Hepatocyte (in vitro differentiated cells): Measurements from ENCODE around the gene STRIP1. TPM values are rescaled to one million over a fixed set of nuclear protein-coding genes. Genes with fewer than 3 reads are reported as not detected.

Source experiments
- DNase-seq: peaks from one replicate; pipeline ENCODE4 v3.0.0-alpha.2; 2016; ENCODE audit warnings: low spot score
- H2AFZ ChIP-seq: fragments of 200-600 bp; sonication (generic); 2 replicates; pipeline ENCODE4 v1.6.0; 2016; ENCODE audit warnings: antibody characterized with exemption, mild to moderate bottlenecking
- H3K27ac ChIP-seq: fragments of 200-600 bp; sonication (generic); 2 replicates; pipeline ENCODE4 v1.5.1; 2016; ENCODE audit warnings: mild to moderate bottlenecking
- H3K27me3 ChIP-seq: fragments of 200-600 bp; sonication (generic); 2 replicates; pipeline ENCODE4 v1.6.1; 2016
- H3K36me3 ChIP-seq: fragments of 200-600 bp; sonication (generic); replicated peaks from 2 replicates; pipeline ENCODE4 v1.5.1; 2016; ENCODE audit warnings: low read depth; ENCODE audit not compliant: insufficient read depth
- H3K4me1 ChIP-seq: fragments of 200-600 bp; sonication (generic); 2 replicates; pipeline ENCODE4 v1.5.1; 2016; ENCODE audit warnings: mild to moderate bottlenecking, moderate library complexity; ENCODE audit not compliant: insufficient read depth
- H3K4me2 ChIP-seq: fragments of 200-600 bp; sonication (generic); 2 replicates; pipeline ENCODE4 v1.6.0; 2016
- H3K4me3 ChIP-seq: fragments of 200-600 bp; sonication (generic); 2 replicates; pipeline ENCODE4 v1.5.1; 2016; ENCODE audit warnings: mild to moderate bottlenecking
- H3K79me2 ChIP-seq: fragments of 200-600 bp; sonication (generic); 2 replicates; pipeline ENCODE4 v1.6.0; 2017; ENCODE audit warnings: mild to moderate bottlenecking
- H3K9me2 ChIP-seq: fragments of 200-600 bp; sonication (generic); replicated peaks from 2 replicates; pipeline ENCODE4 v1.6.0; 2017; ENCODE audit warnings: mild to moderate bottlenecking; ENCODE audit not compliant: insufficient read depth
- H3K9me3 ChIP-seq: fragments of 200-600 bp; sonication (generic); 2 replicates; pipeline ENCODE4 v1.5.1; 2016; ENCODE audit warnings: low read depth, mild to moderate bottlenecking
- H4K20me1 ChIP-seq: fragments of 200-600 bp; sonication (generic); 2 replicates; pipeline ENCODE4 v1.6.0; 2016; ENCODE audit warnings: mild to moderate bottlenecking; ENCODE audit not compliant: insufficient read depth, poor library complexity, severe bottlenecking
- CTCF ChIP-seq: fragments of 200-600 bp; sonication (generic); IDR thresholded peaks from 2 replicates; pipeline ENCODE4 v1.5.1; 2016; ENCODE audit warnings: antibody characterized with exemption, mild to moderate bottlenecking; ENCODE audit not compliant: poor library complexity
- EZH2 ChIP-seq: fragments of 200-600 bp; sonication (generic); IDR thresholded peaks from 2 replicates; pipeline ENCODE4 v1.6.1; 2016; ENCODE audit warnings: antibody characterized with exemption, mild to moderate bottlenecking, borderline replicate concordance
- EZH2phosphoT487 ChIP-seq: fragments of 200-600 bp; sonication (generic); IDR thresholded peaks from one replicate; pipeline ENCODE4 v1.6.1; 2018; ENCODE audit warnings: antibody characterized with exemption, mild to moderate bottlenecking, low read depth, moderate library complexity; ENCODE audit not compliant: unreplicated experiment, severe bottlenecking
- WGBS: methylation state at CpG from one replicate; pipeline ENCODE4 v1.1.6; 2016; ENCODE audit warnings: low lambda C conversion rate; ENCODE audit errors: missing lambda C conversion rate; 5-methylcytosine and 5-hydroxymethylcytosine counted together
- polyA plus RNA-seq: library from polyadenylated mRNA; unstranded; fragments of >200 nt; fragmentation: Nextera tagmentation; extraction: Ambion mirVana; gene quantifications from 2 replicates; pipeline ENCODE4 v1.2.1, GENCODE V29; 2016
- total RNA-seq: library from RNA; depleted of rRNA; stranded (reverse); fragments of >200 nt; gene quantifications from 2 replicates; pipeline ENCODE4 v1.2.3, GENCODE V29; 2014

STRIP1 gene
- total and polyA plus RNA-seq, 2 experiments from 2014 or later = 29.1 to 44.6 TPM

GRCh38 chr1:110012100-110012780, 22.2 kb upstream of the STRIP1 start:
- H3K9me2 ChIP-seq = no peaks in the 10 kb centered on the region
- H3K27me3 ChIP-seq = no peaks in the 10 kb centered on the region
- peaks cover 5% of the 10 kb centered on the region for H3K4me1 ChIP-seq
- H3K4me3 ChIP-seq = no peak overlapping the region
- TF ChIP-seq CTCF = no peak
- TF ChIP-seq EZH2phosphoT487 = no peak
- no peak for TF ChIP-seq EZH2
- H3K79me2 ChIP-seq = peaks cover 25% of the 10 kb centered on the region
- no peak overlapping the region for H3K4me2 ChIP-seq
- H2AFZ ChIP-seq = no peak overlapping the region
- WGBS = 64% methylated on average over 6 of the region's 6 CpGs
- H4K20me1 ChIP-seq = no peaks in the 10 kb centered on the region
- no peaks in the 10 kb centered on the region for H3K9me3 ChIP-seq
- peak overlapping the region; percentile 18 for H3K27ac ChIP-seq
- peak; percentile 54 for DNase-seq
- no peaks in the 10 kb centered on the region for H3K36me3 ChIP-seq

DNA sequence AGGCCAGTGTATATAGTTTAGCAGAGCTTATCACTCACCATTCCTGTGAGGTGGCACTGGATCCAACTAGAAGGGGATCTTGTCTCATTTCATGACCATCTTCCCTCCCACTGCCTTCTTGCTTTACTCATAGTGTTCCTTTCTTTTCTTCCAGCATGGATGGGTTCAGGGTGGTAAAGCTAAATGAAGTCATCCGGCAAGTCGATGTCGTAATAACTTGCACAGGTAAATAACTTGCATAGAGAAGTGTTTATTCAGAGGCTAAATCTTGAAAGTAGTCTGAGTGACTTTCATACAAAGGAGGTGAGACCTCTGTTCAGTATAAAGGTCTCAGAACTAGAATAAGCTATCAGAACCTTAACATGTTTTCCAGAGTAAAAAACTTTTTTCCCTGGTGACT, 16.6 kb upstream of the STRIP1 start:
- H3K27ac ChIP-seq = no peak overlapping the region
- 93% methylated on average over 3 of the region's 3 CpGs for WGBS
- H3K4me1 ChIP-seq = no peaks in the 10 kb centered on the region
- no peak overlapping the region for H2AFZ ChIP-seq
- H4K20me1 ChIP-seq = no peaks in the 10 kb centered on the region
- no peak for TF ChIP-seq CTCF
- TF ChIP-seq EZH2 = no peak
- TF ChIP-seq EZH2phosphoT487 = no peak
- H3K9me3 ChIP-seq = no peaks in the 10 kb centered on the region
- H3K27me3 ChIP-seq = no peaks in the 10 kb centered on the region
- H3K36me3 ChIP-seq = no peaks in the 10 kb centered on the region
- no peaks in the 10 kb centered on the region for H3K9me2 ChIP-seq
- no peak overlapping the region for H3K4me2 ChIP-seq
- no peaks in the 10 kb centered on the region for H3K79me2 ChIP-seq
- H3K4me3 ChIP-seq = no peak overlapping the region
- DNase-seq = no peak

GRCh38 chr1:110018396-110018795, 16.0 kb upstream of the STRIP1 start:
- WGBS = over 99% methylated on average over 9 of the region's 9 CpGs
- H3K36me3 ChIP-seq = no peaks in the 10 kb centered on the region
- no peaks in the 10 kb centered on the region for H3K27me3 ChIP-seq
- no peaks in the 10 kb centered on the region for H3K9me3 ChIP-seq
- H3K4me2 ChIP-seq = no peak overlapping the region
- H3K4me3 ChIP-seq = no peak overlapping the region
- no peak overlapping the region for H3K27ac ChIP-seq
- no peaks in the 10 kb centered on the region for H4K20me1 ChIP-seq
- H3K4me1 ChIP-seq = no peaks in the 10 kb centered on the region
- H2AFZ ChIP-seq = no peak overlapping the region
- H3K9me2 ChIP-seq = no peaks in the 10 kb centered on the region
- no peak for DNase-seq
- no peak for TF ChIP-seq EZH2
- no peak for TF ChIP-seq CTCF
- TF ChIP-seq EZH2phosphoT487 = no peak
- no peaks in the 10 kb centered on the region for H3K79me2 ChIP-seq
